ENCODE results near the gene HDHD5.

Gene HDHD5

DNA sequence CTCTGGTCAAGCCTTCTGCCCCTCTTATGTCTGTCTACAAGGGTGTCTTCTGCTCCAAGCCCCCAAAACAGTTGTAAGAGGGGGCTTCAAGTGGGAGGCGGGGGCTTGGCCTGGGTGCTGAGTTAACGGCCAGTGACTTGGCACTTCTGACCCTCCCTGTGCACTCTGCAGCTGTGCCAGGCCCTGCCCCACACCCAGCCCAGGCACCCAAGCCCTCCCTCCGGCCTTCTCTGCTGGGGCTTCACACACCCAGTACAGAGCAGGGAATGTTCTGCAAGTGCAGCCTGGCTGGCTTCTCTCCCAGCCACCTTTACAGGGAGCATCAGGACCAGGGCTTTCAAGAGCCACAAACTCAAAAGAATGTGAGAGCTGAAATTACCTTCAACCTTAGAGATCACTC lies 41.7 kb downstream of the HDHD5 start:
- Histone ChIP-seq H3K23ac (ENCODE audit: low read depth, low read length, poor library complexity) (no peak overlapping the region), H3K9ac (ENCODE audit: low read depth, low read length, poor library complexity) (peak overlapping the region; percentile 15), H3K79me1 (ENCODE audit: low read depth, low read length) (peaks cover 4% of the 10 kb centered on the region), H2BK12ac (ENCODE audit: low read length) (no peak overlapping the region), H2BK15ac (ENCODE audit: low read length) (no peak overlapping the region), H2BK5ac (ENCODE audit: low read length) (no peak overlapping the region), H3K4me2 (ENCODE audit: insufficient read depth, low read length, poor library complexity, severe bottlenecking) (no peak overlapping the region), H3K4me1 (ENCODE audit: control insufficient read depth in 2 of 2, insufficient read depth in 1 of 2, low read depth in 1 of 2, low read length in 2 of 2) (peaks cover 21% of the 10 kb centered on the region in 2 donors), H3K18ac (ENCODE audit: low read length) (no peak overlapping the region), H4K8ac (ENCODE audit: low read depth, low read length) (no peak overlapping the region), H2AFZ (ENCODE audit: low read length) (no peak overlapping the region), H2BK120ac (ENCODE audit: low read depth, low read length) (no peak overlapping the region), H3K4ac (ENCODE audit: low read length) (no peak overlapping the region), H2AK5ac (ENCODE audit: low read depth, low read length) (no peak overlapping the region), H3K36me3 (replicated peaks in 1 of 2; ENCODE audit: control insufficient read depth in 2 of 2, insufficient read depth in 2 of 2, low read length in 2 of 2) (peaks cover 0 to 7% of the 10 kb centered on the region in 2 donors), H3K27ac (replicated peaks; ENCODE audit: low read length) (no peak overlapping the region), H4K91ac (ENCODE audit: low read depth, low read length, poor library complexity) (no peak overlapping the region), H3K4me3 (ENCODE audit: low read length in 2 of 2) (peak overlapping the region in 1 of 2 donors; percentile 46), H3K9me3 (replicated peaks in 1 of 2; ENCODE audit: control insufficient read depth in 2 of 2, insufficient read depth in 1 of 2, low read depth in 1 of 2, low read length in 2 of 2) (no peaks in the 10 kb centered on the region), H3K27me3 (ENCODE audit: control insufficient read depth in 3 of 3, insufficient read depth in 3 of 3, low read depth in 1 of 3, low read length in 3 of 3) (peaks cover 0 to 6% (median 0%) of the 10 kb centered on the region in 3 experiments), H3K14ac (ENCODE audit: low read length) (no peak overlapping the region)
- WGBS, 2 donors (ENCODE audit: extremely low coverage in 2 of 2, insufficient read length in 2 of 2, insufficient replicate concordance in 1 of 2) = no CpG with 5 or more reads among the region's 3 CpGs
- DNase-seq (ENCODE audit: low spot score) = no peak

- peaks cover 0 to 7% of the 10 kb centered on the region in 2 donors for H3K36me3 ChIP-seq (replicated peaks in 1 of 2; ENCODE audit: control insufficient read depth in 2 of 2, insufficient read depth in 2 of 2, low read length in 2 of 2)
- no peak overlapping the region for H2BK12ac ChIP-seq (ENCODE audit: low read length)
Measured at GRCh38 chr22:17116572-17117330, 42.3 kb downstream of the HDHD5 start.

DNA sequence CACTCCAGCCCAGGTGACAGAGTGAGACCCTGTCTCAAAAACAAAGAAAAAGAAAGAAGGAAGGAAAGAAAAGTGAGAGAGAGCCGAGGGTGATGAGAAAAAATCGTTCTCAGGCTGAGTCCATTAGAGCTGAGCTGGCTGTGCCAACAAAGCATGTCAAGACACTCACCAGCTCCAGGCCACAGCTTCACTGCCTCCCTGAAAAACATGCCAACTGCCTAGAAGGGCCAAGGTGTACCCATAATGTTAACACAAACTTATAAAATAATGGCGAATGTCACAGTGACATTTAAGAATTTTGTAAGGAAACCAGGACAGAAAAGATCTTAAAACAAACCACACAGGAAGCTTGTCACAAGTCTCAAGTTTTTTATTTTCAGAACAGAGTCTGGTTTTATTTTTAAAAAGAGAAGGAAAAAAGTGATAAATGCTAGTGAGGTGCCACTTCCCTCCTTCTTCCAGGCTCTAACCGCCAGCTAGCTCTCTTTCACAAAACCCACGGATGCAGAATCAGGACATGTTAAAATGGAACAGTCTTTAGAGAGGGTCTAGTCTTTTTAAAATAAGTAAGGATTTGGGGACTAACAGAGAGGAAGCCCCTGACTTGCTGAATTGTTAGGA lies 43.0 kb downstream of the HDHD5 start:
- no peak overlapping the region for H2BK12ac ChIP-seq (ENCODE audit: low read length)

More at GRCh38 chr22:17116572-17117330, 42.3 kb downstream of the HDHD5 start:
- Histone ChIP-seq H4K91ac (ENCODE audit: low read depth, low read length, poor library complexity) (no peak overlapping the region), H2AFZ (ENCODE audit: low read length) (no peak overlapping the region), H2BK120ac (ENCODE audit: low read depth, low read length) (no peak overlapping the region), H3K9me3 (replicated peaks in 1 of 2; ENCODE audit: control insufficient read depth in 2 of 2, insufficient read depth in 1 of 2, low read depth in 1 of 2, low read length in 2 of 2) (no peaks in the 10 kb centered on the region), H2BK5ac (ENCODE audit: low read length) (no peak overlapping the region), H3K4me3 (ENCODE audit: low read length in 2 of 2) (no peak overlapping the region), H3K4me1 (ENCODE audit: control insufficient read depth in 2 of 2, insufficient read depth in 1 of 2, low read depth in 1 of 2, low read length in 2 of 2) (peaks cover 16 to 18% of the 10 kb centered on the region in 2 donors), H3K79me1 (ENCODE audit: low read depth, low read length) (peaks cover 4% of the 10 kb centered on the region), H3K27me3 (ENCODE audit: control insufficient read depth in 3 of 3, insufficient read depth in 3 of 3, low read depth in 1 of 3, low read length in 3 of 3) (peaks cover 0 to 6% (median 0%) of the 10 kb centered on the region in 3 experiments), H3K23ac (ENCODE audit: low read depth, low read length, poor library complexity) (peak overlapping the region; percentile 61), H3K9ac (ENCODE audit: low read depth, low read length, poor library complexity) (peak overlapping the region; percentile 15), H3K18ac (ENCODE audit: low read length) (no peak overlapping the region), H3K14ac (ENCODE audit: low read length) (no peak overlapping the region), H3K4ac (ENCODE audit: low read length) (no peak overlapping the region), H2AK5ac (ENCODE audit: low read depth, low read length) (no peak overlapping the region), H4K8ac (ENCODE audit: low read depth, low read length) (no peak overlapping the region), H3K4me2 (ENCODE audit: insufficient read depth, low read length, poor library complexity, severe bottlenecking) (no peak overlapping the region), H2BK15ac (ENCODE audit: low read length) (no peak overlapping the region), H3K27ac (replicated peaks; ENCODE audit: low read length) (no peak overlapping the region)
- no peak for DNase-seq (ENCODE audit: low spot score)
- no CpG with 5 or more reads among the region's 6 CpGs for WGBS, 2 donors (ENCODE audit: extremely low coverage in 2 of 2, insufficient read length in 2 of 2, insufficient replicate concordance in 1 of 2)

DNA sequence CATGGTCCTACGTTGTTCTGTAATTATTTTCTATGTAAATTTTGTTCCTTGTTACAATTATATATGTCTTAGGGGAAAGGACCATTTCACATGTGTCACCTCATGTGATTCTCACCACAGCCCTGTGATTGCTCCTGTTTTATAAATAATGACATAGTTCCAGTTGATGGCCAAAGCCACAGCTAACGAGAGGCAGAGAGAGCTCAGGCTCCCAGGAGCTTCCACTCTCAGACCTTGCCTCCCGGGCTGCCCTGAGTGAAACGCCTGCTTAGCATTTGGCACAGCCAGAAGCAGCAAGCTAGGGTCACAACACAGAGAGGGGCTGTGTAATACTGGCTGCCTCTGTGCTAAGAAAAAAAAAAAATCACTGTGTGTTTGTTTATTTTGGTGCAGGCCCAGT lies 43.8 kb downstream of the HDHD5 start:
- no peak overlapping the region for H2BK15ac ChIP-seq (ENCODE audit: low read length)
- H3K4me2 ChIP-seq (ENCODE audit: insufficient read depth, low read length, poor library complexity, severe bottlenecking) = no peak overlapping the region
- H4K8ac ChIP-seq (ENCODE audit: low read depth, low read length) = no peak overlapping the region
- H2BK12ac ChIP-seq (ENCODE audit: low read length) = no peak overlapping the region
- DNase-seq (ENCODE audit: low spot score) = no peak
- no peak overlapping the region for H3K27ac ChIP-seq (replicated peaks; ENCODE audit: low read length)
- H3K9me3 ChIP-seq (replicated peaks in 1 of 2; ENCODE audit: control insufficient read depth in 2 of 2, insufficient read depth in 1 of 2, low read depth in 1 of 2, low read length in 2 of 2) = no peaks in the 10 kb centered on the region
- H3K9ac ChIP-seq (ENCODE audit: low read depth, low read length, poor library complexity) = no peak overlapping the region
- H2BK5ac ChIP-seq (ENCODE audit: low read length) = no peak overlapping the region
- WGBS, 2 donors (ENCODE audit: extremely low coverage in 2 of 2, insufficient read length in 2 of 2, insufficient replicate concordance in 1 of 2) = no CpG with 5 or more reads among the region's 4 CpGs
- peaks cover 15 to 18% of the 10 kb centered on the region in 2 donors for H3K4me1 ChIP-seq (ENCODE audit: control insufficient read depth in 2 of 2, insufficient read depth in 1 of 2, low read depth in 1 of 2, low read length in 2 of 2)
- no peak overlapping the region for H2AFZ ChIP-seq (ENCODE audit: low read length)
- no peak overlapping the region for H3K18ac ChIP-seq (ENCODE audit: low read length)
- peaks cover 0 to 6% (median 0%) of the 10 kb centered on the region in 3 experiments for H3K27me3 ChIP-seq (ENCODE audit: control insufficient read depth in 3 of 3, insufficient read depth in 3 of 3, low read depth in 1 of 3, low read length in 3 of 3)
- no peak overlapping the region for H3K4me3 ChIP-seq (ENCODE audit: low read length in 2 of 2)
- H3K4ac ChIP-seq (ENCODE audit: low read length) = no peak overlapping the region
- H2AK5ac ChIP-seq (ENCODE audit: low read depth, low read length) = no peak overlapping the region
- no peak overlapping the region for H2BK120ac ChIP-seq (ENCODE audit: low read depth, low read length)
- peaks cover 0 to 7% of the 10 kb centered on the region in 2 donors for H3K36me3 ChIP-seq (replicated peaks in 1 of 2; ENCODE audit: control insufficient read depth in 2 of 2, insufficient read depth in 2 of 2, low read length in 2 of 2)
- H3K23ac ChIP-seq (ENCODE audit: low read depth, low read length, poor library complexity) = no peak overlapping the region
- H3K14ac ChIP-seq (ENCODE audit: low read length) = no peak overlapping the region
- peaks cover 4% of the 10 kb centered on the region for H3K79me1 ChIP-seq (ENCODE audit: low read depth, low read length)
- no peak overlapping the region for H4K91ac ChIP-seq (ENCODE audit: low read depth, low read length, poor library complexity)

More for the DNA sequence above, 43.0 kb downstream of the HDHD5 start:
- no peak overlapping the region for H3K23ac ChIP-seq (ENCODE audit: low read depth, low read length, poor library complexity)
- no peak overlapping the region for H4K91ac ChIP-seq (ENCODE audit: low read depth, low read length, poor library complexity)
- peaks cover 0 to 6% (median 0%) of the 10 kb centered on the region in 3 experiments for H3K27me3 ChIP-seq (ENCODE audit: control insufficient read depth in 3 of 3, insufficient read depth in 3 of 3, low read depth in 1 of 3, low read length in 3 of 3)
- no peak overlapping the region for H3K4me3 ChIP-seq (ENCODE audit: low read length in 2 of 2)
- H2AFZ ChIP-seq (ENCODE audit: low read length) = no peak overlapping the region
- H3K79me1 ChIP-seq (ENCODE audit: low read depth, low read length) = peaks cover 4% of the 10 kb centered on the region
- H2BK5ac ChIP-seq (ENCODE audit: low read length) = no peak overlapping the region
- no peak overlapping the region for H2BK120ac ChIP-seq (ENCODE audit: low read depth, low read length)
- no peaks in the 10 kb centered on the region for H3K9me3 ChIP-seq (replicated peaks in 1 of 2; ENCODE audit: control insufficient read depth in 2 of 2, insufficient read depth in 1 of 2, low read depth in 1 of 2, low read length in 2 of 2)
- no peak overlapping the region for H3K4ac ChIP-seq (ENCODE audit: low read length)
- no peak overlapping the region for H3K4me2 ChIP-seq (ENCODE audit: insufficient read depth, low read length, poor library complexity, severe bottlenecking)
- no peak overlapping the region for H2BK15ac ChIP-seq (ENCODE audit: low read length)
- no peak overlapping the region for H3K27ac ChIP-seq (replicated peaks; ENCODE audit: low read length)
- WGBS, 2 donors (ENCODE audit: extremely low coverage in 2 of 2, insufficient read length in 2 of 2, insufficient replicate concordance in 1 of 2) = no CpG with 5 or more reads among the region's 5 CpGs
- H3K18ac ChIP-seq (ENCODE audit: low read length) = no peak overlapping the region
- no peak overlapping the region for H3K9ac ChIP-seq (ENCODE audit: low read depth, low read length, poor library complexity)
- no peak for DNase-seq (ENCODE audit: low spot score)
- peaks cover 0 to 7% of the 10 kb centered on the region in 2 donors for H3K36me3 ChIP-seq (replicated peaks in 1 of 2; ENCODE audit: control insufficient read depth in 2 of 2, insufficient read depth in 2 of 2, low read length in 2 of 2)
- H3K4me1 ChIP-seq (ENCODE audit: control insufficient read depth in 2 of 2, insufficient read depth in 1 of 2, low read depth in 1 of 2, low read length in 2 of 2) = peaks cover 16 to 18% of the 10 kb centered on the region in 2 donors
- H3K14ac ChIP-seq (ENCODE audit: low read length) = no peak overlapping the region
- no peak overlapping the region for H4K8ac ChIP-seq (ENCODE audit: low read depth, low read length)
- H2AK5ac ChIP-seq (ENCODE audit: low read depth, low read length) = no peak overlapping the region

Measured in neuronal stem cell (in vitro differentiated cells).